Hepatocyte (in vitro differentiated cells): ENCODE measurements around the gene GLRA2.

Experiments used
- CTCF ChIP-seq: fragments of 200-600 bp; sonication (generic); IDR thresholded peaks from 2 replicates; pipeline ENCODE4 v1.5.1; 2016; ENCODE audit warnings: antibody characterized with exemption, mild to moderate bottlenecking; ENCODE audit not compliant: poor library complexity
- EZH2 ChIP-seq: fragments of 200-600 bp; sonication (generic); IDR thresholded peaks from 2 replicates; pipeline ENCODE4 v1.6.1; 2016; ENCODE audit warnings: antibody characterized with exemption, mild to moderate bottlenecking, borderline replicate concordance

DNA sequence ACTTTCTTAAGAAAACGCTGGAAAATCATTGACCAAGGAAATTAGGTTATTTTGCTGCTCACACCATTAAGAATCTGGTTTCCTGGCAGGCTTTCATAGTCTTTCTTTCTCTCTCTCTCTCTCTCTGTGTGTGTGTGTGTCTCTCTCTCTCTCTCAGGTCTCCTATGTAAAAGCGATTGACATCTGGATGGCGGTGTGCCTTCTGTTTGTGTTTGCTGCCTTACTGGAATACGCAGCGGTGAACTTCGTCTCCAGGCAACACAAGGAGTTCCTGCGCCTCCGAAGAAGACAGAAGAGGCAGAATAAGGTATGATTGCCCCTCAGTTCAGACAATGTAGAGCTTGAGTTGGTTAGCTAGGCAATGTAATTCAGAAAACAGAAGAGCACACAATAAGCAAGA lies 161.2 kb downstream of the GLRA2 start:
- no peak for TF ChIP-seq EZH2
- TF ChIP-seq CTCF = no peak
